ENCODE results near the gene PPP1R9A.

PPP1R9A gene

GRCh38 chr7:94912085-94912484 is 4.7 kb downstream of the PPP1R9A start:
- DNase-seq = no peak

- DNase-seq = no peak
Measured at GRCh38 chr7:94913391-94913790, 6.0 kb downstream of the PPP1R9A start.

GRCh38 chr7:94921911-94922310 is 14.5 kb downstream of the PPP1R9A start:
- DNase-seq = no peak

GRCh38 chr7:94922457-94922856 is 15.1 kb downstream of the PPP1R9A start:
- no peak for DNase-seq

GRCh38 chr7:94923412-94923811 is 16.0 kb downstream of the PPP1R9A start:
- DNase-seq = no peak

DNA sequence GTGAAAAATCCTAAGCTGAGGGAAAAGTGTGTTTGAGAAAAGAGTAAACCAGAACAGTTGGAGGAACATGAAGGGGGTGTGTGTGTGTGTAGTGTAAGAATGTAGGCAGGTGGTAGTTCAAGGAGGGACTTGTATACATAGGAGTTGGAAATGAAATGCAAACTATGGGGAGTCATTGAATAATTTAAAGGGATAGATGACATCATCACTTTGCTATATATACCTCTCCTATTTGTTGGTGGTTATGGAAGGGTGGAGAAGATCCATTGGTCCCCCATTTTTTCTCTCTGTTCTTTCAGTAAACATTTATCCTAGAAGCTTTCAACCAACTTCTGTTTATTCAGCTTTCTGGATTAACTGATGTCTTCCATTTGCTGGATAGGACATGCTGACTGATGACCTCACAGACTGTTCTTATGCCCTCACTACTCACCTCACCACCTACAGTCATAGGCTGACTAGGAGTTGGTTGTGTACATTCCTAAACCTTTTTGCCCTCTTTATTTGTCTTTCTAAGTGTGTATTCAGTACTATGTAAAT is 20.8 kb downstream of the PPP1R9A start:
- DNase-seq = no peak

GRCh38 chr7:94933256-94933990 is 26.0 kb downstream of the PPP1R9A start:
- DNase-seq = no peak

DNA sequence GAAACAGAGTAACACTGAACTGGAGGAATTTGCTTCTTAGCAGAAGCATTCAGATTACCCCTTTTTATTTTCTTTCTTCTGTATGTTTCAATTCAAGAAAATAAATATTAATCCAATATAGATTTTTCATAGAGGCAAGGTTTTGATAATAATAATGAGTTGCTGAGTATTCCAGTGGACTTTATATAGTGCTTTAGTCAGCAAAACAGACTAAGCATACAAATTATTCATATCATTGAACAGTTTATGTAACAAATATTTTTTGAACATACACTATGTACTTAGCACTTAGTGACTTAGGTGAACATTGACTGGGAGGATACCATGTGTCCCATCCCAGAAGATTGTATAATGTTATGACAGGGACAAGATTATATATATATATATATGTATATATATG is 32.0 kb downstream of the PPP1R9A start:
- no peak for DNase-seq

DNA sequence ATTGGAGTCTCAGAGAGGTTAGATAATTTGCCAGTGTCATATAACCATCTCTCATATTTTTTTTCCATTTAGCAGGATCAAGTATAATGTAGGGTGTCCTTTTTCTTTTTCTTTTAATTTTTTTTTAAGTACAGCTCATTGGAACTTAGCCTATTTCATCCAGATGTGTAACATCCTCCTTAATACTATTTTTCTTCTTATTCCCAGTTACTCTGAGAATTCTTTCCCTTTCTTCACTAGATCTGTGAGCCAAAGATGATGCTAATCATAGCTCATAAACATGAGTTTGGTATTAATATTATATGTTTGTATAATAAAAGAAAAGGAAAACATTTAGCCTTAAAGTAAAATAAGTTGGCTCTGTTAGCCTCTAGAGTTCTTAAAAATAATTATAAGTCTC is 32.8 kb downstream of the PPP1R9A start:
- no peak for DNase-seq

DNA sequence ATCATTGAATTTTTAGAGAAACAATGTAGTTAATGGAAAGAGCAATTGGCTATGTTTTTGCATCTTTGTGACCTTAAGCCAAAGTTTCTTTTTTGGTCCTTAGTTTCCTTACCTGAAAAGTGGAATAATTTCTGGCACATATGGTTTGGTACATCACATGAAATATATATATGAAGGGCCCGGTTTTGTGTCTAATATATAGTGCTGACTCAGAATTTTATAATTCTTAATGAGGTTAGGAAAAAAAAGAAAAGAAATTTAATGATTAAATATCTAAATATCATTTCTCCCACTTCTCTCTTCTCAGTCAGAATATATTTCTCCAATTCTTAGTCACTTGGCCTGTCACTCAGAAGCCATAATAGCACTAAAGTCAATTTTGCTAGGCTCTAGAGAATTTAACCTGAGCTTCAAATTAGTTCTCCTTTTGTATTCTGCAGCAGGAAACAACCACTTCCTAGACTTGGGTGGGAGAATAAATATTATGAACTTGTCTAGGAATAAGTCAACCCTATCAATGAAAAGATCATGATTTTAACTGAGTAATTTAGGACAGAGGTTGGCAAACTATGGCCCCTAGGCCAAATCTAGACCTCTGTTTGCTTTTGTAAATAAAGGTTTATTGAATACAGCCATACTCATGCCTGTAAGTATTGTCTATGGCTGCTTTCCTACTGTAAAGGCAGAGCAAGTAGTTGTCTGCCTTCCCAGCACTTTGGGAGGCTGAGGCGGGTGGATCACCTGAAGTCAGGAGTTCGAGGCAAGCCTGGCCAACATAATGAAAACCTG is 34.6 kb downstream of the PPP1R9A start:
- no peak for DNase-seq

GRCh38 chr7:94943134-94943533 is 35.7 kb downstream of the PPP1R9A start:
- DNase-seq = no peak

- no peak for DNase-seq
Measured at GRCh38 chr7:94949532-94949931, 42.1 kb downstream of the PPP1R9A start.

DNA sequence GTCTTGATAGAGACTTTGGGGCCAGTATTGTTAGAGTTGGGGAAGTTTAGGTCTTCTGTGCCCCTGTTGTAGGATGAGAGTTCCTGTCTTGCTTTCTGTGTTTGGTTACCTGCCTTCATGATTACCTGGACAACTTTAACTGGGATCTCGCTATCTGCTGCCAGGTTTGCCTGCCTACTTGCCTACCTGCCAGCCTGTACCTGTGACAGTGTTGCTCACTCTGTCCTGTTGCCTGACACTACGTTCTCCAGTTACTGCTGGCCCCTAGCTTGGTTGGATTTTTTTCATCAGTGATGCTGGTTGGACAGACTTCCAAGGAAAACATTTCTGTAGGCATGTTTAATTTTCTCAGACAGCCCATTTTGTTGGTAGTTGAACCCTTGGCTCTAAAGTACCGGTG is 48.4 kb downstream of the PPP1R9A start:
- no peak for DNase-seq

- DNase-seq = no peak
Measured at GRCh38 chr7:94957061-94957460, 49.7 kb downstream of the PPP1R9A start.

- no peak for DNase-seq
Measured at GRCh38 chr7:94962661-94963060, 55.3 kb downstream of the PPP1R9A start.

- DNase-seq = no peak
Measured at GRCh38 chr7:94969434-94970084, 62.2 kb downstream of the PPP1R9A start.

DNA sequence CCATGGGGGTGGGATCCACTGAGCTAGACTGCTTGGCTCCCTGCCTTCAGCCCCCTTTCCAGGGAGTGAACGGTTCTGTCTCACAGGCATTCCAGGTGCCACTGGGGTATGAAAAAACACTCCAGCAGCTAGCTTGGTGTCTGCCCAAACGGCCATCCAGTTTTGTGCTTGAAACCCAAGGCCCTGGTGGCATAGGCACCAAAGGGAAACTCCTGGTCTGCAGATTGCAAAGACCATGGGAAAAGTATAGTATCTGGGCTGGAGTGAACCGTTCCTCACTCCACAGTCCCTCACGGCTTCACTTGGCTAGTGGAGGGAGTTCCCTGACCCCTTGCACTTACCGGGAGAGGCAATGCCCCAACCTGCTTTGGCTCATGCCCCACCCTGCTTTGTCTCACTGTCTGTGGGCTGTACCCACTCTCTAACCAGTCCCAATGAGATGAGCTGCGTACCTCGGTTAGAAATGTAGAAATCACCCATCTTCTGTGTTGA is 62.7 kb downstream of the PPP1R9A start:
- no peak for DNase-seq

DNA sequence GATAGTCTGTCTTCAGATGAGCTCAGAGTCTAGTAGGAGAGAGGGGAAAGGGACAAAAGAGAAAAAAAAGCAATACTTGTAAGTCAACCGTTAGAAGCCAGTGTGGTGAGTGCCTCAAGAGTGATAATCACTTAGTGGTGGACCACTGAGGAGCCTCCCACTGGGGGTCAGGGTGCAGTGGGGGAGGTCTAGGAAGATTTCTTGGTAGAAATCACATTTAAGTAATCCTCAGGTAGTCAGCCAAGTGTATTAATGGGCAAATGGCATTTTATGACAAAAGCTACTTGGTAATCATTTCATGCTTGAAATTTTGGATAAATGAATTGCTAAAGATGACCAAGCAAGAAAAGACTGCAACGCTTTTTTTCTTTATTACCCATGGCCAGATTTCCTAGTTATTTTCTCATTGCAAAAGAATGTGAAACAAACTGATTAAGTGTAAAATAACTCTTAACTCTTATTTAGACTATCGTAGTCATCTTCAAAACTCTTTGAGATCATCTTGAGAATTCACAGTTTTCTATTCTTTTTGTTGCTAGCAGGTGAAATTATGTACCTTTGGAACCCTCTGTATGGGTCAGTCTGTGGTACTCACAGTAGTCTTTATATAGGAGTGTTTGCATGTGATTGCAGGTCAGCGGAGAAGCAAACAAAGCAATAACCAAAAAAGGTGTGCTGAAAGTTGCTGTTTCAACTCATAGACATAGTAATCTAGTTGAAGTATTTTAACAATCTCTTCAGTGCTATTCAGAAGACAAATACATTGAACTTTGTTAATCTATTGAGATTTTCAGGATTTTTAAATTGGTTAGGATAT is 63.9 kb downstream of the PPP1R9A start:
- no peak for DNase-seq

DNA sequence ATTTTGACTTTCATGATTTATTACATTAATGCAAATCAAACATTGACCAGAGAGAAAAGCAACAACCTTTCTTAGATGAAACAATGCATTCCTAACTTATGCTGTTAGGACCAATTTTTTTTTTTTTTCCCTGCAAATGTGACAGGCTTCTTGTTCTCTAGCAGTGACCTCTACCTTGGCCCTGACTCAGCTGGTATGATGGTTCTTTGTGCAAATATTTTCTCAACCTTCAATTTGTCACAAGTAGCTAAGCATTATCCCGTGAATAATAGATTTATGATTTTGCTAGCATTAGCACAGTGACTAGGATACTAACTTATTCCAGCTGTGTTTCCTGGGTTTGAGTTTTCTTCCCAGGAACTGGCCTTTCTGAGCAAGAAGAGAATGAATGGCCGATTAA is 64.9 kb downstream of the PPP1R9A start:
- no peak for DNase-seq

DNA sequence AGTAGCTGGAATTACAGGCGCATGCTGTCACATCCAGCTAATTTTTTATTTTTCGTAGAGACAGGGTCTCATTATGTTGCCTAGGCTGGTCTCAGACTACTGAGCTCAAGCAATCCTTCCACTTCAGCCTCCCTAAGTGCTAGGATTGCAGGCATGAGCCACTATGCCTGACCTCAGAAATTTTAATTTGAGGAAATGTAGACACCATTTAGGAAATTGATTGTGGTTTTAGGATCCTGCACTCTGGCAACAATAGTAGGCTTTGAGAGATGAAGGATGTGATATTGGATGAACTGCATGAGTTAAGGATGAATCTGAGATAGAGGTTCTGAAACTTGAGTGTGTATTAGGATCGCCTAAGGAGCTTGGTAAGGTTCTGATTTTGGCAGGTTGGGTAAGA is 66.5 kb downstream of the PPP1R9A start:
- no peak for DNase-seq

DNA sequence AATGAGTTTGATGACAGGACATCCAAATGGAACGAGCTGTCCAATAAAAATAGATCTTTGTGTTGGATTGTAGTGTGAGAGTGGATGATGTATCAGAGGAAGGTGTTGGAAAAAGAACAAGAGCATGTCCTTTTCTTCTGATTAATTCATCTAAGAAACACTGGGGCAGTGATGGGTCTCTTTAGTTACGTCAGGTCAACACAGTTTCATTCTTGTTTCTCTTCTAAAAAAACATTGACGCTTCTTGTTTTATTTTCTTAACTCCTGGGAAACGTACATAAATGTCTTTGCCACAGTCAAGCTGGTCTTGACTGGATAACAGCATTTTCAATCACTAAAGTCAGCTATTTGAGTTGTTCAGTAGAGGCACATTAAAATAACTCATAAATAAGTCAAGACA is 67.0 kb downstream of the PPP1R9A start:
- no peak for DNase-seq

DNA sequence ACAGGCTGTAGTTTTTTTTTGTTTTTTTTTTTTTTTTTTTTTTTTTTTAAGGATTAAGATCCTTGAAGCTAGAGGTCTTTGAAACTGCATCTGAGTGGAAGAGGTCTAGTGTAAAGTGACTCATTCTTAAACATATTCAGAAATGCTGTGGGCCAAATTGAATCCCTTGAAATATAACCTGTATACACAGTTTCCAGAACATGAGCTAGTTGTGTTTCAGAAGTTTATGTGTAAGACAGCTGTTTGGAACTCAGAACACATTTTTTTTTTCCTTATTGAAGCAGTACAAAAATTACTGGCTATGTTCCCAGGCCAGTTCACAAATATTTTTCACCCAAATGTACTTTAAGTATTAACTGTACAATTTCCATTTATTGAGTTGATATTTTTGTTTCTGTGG is 67.9 kb downstream of the PPP1R9A start:
- DNase-seq = no peak
